HG03095 (cell line): ENCODE results near the gene PTPRG.

Experiments
- ATAC-seq: cut with Tn5 transposase; IDR thresholded peaks from one replicate; pipeline ENCODE4 v1.9.1; 2021; ENCODE audit warnings: moderate library complexity; ENCODE audit not compliant: unreplicated experiment

PTPRG gene

GRCh38 chr3:62193586-62194345, 632.4 kb downstream of the PTPRG start:
- ATAC-seq, result no peak

- ATAC-seq, result no peak
Measured at GRCh38 chr3:62197350-62198012, 636.1 kb downstream of the PTPRG start.

GRCh38 chr3:62199126-62199525, 637.8 kb downstream of the PTPRG start:
- no peak for ATAC-seq

- ATAC-seq, result no peak
Measured at GRCh38 chr3:62201438-62202035, 640.2 kb downstream of the PTPRG start.

- ATAC-seq, result no peak
Measured at GRCh38 chr3:62203152-62203551, 641.8 kb downstream of the PTPRG start.

- no peak for ATAC-seq
Measured at GRCh38 chr3:62203561-62203960, 642.2 kb downstream of the PTPRG start.

GRCh38 chr3:62207197-62207596, 645.8 kb downstream of the PTPRG start:
- ATAC-seq, result no peak

GRCh38 chr3:62208385-62208784, 647.0 kb downstream of the PTPRG start:
- ATAC-seq, result no peak

- no peak for ATAC-seq
Measured at GRCh38 chr3:62209101-62209500, 647.7 kb downstream of the PTPRG start.

- ATAC-seq, result no peak
Measured at GRCh38 chr3:62210011-62210410, 648.6 kb downstream of the PTPRG start.

GRCh38 chr3:62211675-62212429, 650.5 kb downstream of the PTPRG start:
- no peak for ATAC-seq

- no peak for ATAC-seq
Measured at GRCh38 chr3:62214850-62215249, 653.5 kb downstream of the PTPRG start.

GRCh38 chr3:62220616-62221015, 659.2 kb downstream of the PTPRG start:
- no peak for ATAC-seq

GRCh38 chr3:62225051-62225450, 663.7 kb downstream of the PTPRG start:
- no peak for ATAC-seq

GRCh38 chr3:62226601-62227339, 665.4 kb downstream of the PTPRG start:
- no peak for ATAC-seq

- no peak for ATAC-seq
Measured at GRCh38 chr3:62228467-62228866, 667.1 kb downstream of the PTPRG start.

- no peak for ATAC-seq
Measured at GRCh38 chr3:62229211-62229610, 667.8 kb downstream of the PTPRG start.

- ATAC-seq, result no peak
Measured at GRCh38 chr3:62229908-62230307, 668.5 kb downstream of the PTPRG start.

- ATAC-seq, result no peak
Measured at GRCh38 chr3:62233065-62233464, 671.7 kb downstream of the PTPRG start.

GRCh38 chr3:62236016-62236415, 674.6 kb downstream of the PTPRG start:
- ATAC-seq, result no peak
